DND-41 (cell line): Measurements from ENCODE around the gene CEP63.

Experiments used
- EZH2 ChIP-seq: IDR thresholded peaks from 3 replicates; pipeline ENCODE4 v1.6.1; 2012; ENCODE audit warnings: borderline replicate concordance, low read depth, mild to moderate bottlenecking, moderate library complexity, low read length, inconsistent platforms; ENCODE audit not compliant: severe bottlenecking
- TF ChIP-seq, protein P1 (sequence below): IDR thresholded peaks from 2 replicates; pipeline ENCODE4 v1.5.1; 2012; ENCODE audit warnings: borderline replicate concordance, low read length, moderate library complexity, mild to moderate bottlenecking; ENCODE audit not compliant: poor library complexity, severe bottlenecking; ENCODE audit errors: extremely low read depth

DNA sequence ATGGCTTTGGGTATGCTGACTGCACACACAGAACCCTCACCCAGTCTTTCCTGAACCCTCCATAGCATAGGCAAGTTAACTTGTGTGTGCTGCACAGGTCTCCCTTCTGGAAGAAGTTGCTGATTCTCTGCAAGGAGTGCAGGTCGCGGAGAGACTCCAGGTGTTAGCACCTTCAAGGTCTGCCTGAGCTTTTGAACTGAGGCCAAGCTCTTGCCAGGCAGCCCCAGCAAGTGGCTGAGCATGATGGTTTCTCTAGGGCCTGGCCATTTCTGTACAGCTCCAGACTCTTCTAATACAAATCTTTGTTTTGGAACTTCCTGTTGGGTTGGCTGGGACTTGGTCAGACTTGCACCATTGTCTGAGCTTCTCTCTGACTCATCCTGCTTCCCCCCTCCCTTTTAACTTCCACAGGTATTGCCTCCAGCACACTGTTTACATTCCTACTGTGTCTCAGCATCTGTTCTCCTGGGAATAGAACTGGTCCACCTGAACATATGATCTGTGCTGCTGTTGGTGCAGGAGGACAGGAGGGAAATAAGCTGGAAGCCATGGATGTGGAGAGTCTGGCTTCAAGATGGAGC, 111.6 kb downstream of the CEP63 start:
- TF ChIP-seq, protein P1, sequence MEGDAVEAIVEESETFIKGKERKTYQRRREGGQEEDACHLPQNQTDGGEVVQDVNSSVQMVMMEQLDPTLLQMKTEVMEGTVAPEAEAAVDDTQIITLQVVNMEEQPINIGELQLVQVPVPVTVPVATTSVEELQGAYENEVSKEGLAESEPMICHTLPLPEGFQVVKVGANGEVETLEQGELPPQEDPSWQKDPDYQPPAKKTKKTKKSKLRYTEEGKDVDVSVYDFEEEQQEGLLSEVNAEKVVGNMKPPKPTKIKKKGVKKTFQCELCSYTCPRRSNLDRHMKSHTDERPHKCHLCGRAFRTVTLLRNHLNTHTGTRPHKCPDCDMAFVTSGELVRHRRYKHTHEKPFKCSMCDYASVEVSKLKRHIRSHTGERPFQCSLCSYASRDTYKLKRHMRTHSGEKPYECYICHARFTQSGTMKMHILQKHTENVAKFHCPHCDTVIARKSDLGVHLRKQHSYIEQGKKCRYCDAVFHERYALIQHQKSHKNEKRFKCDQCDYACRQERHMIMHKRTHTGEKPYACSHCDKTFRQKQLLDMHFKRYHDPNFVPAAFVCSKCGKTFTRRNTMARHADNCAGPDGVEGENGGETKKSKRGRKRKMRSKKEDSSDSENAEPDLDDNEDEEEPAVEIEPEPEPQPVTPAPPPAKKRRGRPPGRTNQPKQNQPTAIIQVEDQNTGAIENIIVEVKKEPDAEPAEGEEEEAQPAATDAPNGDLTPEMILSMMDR = no peak
- no peak for TF ChIP-seq EZH2
